Skeletal muscle satellite cell (primary cell): ENCODE measurements around the gene CHP1.
A peak's percentile ranks its signal among the peaks of the same experiment; 100 is the strongest.
"Not testable (repeated sequence)": the region's sequence is repeated elsewhere in the genome, so short reads cannot be mapped to it uniquely, and the experiment has no call there.

ENCODE experiments used
- H3K27me3 ChIP-seq: 2 replicates; pipeline ENCODE4 v1.7.0; 2013; ENCODE audit warnings: low read length; ENCODE audit not compliant: control insufficient read depth, insufficient read depth
- H3K36me3 ChIP-seq: 2 replicates; pipeline ENCODE4 v1.7.0; 2013; ENCODE audit warnings: mild to moderate bottlenecking, control low read depth, low read length; ENCODE audit not compliant: insufficient read depth
- H3K4me1 ChIP-seq: 2 replicates; pipeline ENCODE4 v1.7.0; 2013; ENCODE audit warnings: low read length; ENCODE audit not compliant: control insufficient read depth, insufficient read depth
- H3K4me2 ChIP-seq: 2 replicates; pipeline ENCODE4 v1.7.0; 2013; ENCODE audit warnings: mild to moderate bottlenecking, low read length
- H3K4me3 ChIP-seq: 2 replicates; pipeline ENCODE4 v1.7.0; 2013; ENCODE audit warnings: low read length
- H3K9ac ChIP-seq: 2 replicates; pipeline ENCODE4 v1.7.0; 2013; ENCODE audit warnings: mild to moderate bottlenecking, low read depth, low read length, moderate library complexity
- H3K9me3 ChIP-seq: replicated peaks from 2 replicates; pipeline ENCODE4 v1.7.0; 2013; ENCODE audit warnings: mild to moderate bottlenecking, control low read depth, low read length

The CHP1 gene

DNA sequence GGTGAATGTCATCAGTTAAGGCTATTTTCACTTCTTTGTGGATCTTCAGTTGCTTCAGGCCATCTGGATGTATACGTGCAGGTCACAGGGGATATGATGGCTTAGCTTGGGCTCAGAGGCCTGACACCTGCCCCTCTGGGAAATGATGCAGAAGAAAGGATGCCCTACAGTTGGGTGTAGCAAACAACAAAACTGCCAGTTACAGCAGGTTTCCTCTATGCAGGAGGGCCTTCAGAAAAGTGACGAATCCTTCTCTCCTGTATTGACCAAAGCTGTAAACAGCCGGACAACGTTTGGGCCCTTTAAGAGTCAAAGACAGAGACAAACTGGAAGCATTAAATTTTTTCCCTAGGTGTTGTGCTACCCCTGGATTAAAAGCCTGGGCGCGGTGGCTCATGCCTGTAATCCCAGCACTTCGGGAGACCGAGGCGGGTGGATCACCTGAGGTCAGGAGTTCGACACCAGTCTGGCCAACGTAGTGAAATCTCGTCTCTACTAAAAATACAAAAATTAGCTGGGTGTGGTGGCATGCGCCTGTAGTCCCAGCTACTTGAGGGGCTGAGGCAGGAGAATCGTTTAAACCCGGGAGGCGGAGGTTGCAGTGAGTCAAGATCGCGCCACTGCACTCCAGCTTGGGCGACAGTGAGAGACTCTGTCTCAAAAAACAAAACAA is 52.0 kb downstream of the CHP1 start:
- not testable (repeated sequence) for H3K9me3 ChIP-seq, H3K27me3 ChIP-seq
- Histone ChIP-seq H3K36me3 (peaks cover 31% of the 10 kb centered on the region), H3K4me1 (peaks cover 25% of the 10 kb centered on the region), H3K4me2 (peak overlapping the region; percentile 67), H3K9ac (peak overlapping the region; percentile 63), H3K4me3 (peak overlapping the region; percentile 92)

DNA sequence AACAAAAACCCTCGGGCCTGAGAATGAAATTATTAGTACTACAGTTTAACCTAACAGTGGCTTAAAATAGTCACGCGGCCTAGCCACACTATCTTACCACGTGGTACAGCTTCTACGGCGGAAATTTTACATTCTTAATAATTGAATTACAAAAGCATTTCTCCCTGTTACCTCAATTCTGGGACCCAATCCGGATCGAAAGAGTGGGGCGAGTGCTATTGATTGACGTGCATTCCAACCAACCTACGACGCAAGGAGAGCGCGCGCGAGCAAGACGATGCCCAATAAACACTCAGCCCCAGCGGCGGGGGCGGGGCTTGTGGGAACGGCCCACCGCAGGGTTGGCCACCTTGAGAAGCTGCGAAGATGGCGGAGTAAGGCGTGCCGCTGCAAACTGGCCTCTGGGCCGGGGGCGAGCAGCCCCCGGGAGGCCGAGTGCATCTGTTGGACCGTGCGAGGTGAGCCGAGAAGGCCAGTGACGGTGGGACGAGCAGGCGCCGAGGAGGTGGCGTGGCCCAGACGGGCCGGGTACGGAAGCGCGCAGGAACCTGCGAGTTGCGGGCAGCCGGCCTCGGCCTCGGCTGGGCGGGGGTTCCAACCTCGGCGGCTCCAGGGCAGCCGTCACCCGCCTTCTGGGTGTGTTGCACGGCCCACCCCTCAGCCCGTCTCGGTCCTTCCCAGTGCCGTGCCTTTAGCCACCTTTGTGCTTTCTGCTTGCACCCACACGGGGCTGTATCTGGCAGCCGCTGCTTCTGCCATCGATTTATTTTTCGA is 52.8 kb downstream of the CHP1 start:
- Histone ChIP-seq H3K9ac (peak overlapping the region; percentile 90), H3K27me3 (no peaks in the 10 kb centered on the region), H3K4me1 (peaks cover 25% of the 10 kb centered on the region), H3K36me3 (peaks cover 38% of the 10 kb centered on the region), H3K4me3 (peak overlapping the region; percentile 92), H3K9me3 (no peaks in the 10 kb centered on the region), H3K4me2 (peak overlapping the region; percentile 84)

DNA sequence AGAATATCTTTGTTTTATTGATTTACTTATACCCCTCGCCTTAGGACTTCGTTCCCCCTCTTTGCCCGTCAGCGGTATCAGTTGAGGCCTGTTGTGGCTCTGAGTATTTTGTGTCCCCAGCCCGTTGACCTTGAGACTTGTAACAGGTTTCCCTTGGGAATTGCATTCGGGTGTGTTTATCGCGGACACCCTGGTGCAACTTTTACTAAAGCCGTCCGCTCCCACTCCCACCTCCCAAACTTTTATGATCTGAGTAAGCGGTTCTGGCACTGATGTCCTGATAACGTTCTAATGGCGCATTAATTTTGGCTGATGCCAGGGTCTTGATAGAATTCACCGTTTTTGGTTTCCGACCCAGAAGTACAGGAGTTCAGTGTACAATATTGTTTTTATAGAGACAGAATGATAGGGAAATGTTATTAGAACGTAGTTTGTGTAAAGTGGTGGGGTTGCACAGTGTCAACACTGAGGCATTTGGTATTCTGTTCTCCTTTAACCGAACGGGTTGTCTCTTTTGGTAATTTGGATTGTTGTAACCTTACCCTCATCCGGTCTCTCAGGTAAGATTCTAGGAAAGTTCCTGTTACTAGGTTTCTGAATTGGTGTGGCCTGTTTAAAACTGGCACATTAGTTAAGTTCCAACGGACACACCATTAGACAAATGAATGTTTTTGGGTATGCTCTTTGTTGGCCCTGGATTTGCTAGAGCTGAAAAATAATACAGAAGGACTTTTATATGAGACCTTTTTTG is 53.5 kb downstream of the CHP1 start:
- Histone ChIP-seq H3K27me3 (no peaks in the 10 kb centered on the region), H3K4me2 (peak overlapping the region; percentile 84), H3K9me3 (no peaks in the 10 kb centered on the region), H3K4me1 (peaks cover 25% of the 10 kb centered on the region), H3K36me3 (peaks cover 38% of the 10 kb centered on the region), H3K9ac (peak overlapping the region; percentile 90), H3K4me3 (peak overlapping the region; percentile 92)

DNA sequence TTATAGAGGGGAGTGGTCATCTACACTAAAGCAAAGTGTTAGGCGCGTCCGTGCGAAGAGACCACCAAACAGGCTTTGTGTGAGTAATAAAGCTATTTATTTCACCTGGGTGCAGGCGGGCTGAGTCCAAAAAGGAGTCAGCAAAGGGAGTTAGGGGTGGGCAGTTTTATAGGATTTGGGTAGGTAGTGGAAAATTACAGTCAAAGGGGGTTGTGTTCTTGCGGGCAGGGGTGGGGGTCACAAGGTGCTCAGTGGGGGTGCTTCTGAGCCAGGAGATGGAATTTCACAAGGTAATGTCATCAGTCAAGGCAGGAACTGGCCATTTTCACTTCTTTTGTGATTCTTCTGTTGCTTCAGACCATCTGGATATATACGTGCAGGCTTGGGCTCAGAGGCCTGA is 54.2 kb downstream of the CHP1 start:
- Histone ChIP-seq H3K9ac (peak overlapping the region; percentile 90), H3K9me3 (no peaks in the 10 kb centered on the region), H3K36me3 (peaks cover 33% of the 10 kb centered on the region), H3K4me2 (peak overlapping the region; percentile 84), H3K27me3 (no peaks in the 10 kb centered on the region), H3K4me1 (peaks cover 25% of the 10 kb centered on the region), H3K4me3 (peak overlapping the region; percentile 92)

DNA sequence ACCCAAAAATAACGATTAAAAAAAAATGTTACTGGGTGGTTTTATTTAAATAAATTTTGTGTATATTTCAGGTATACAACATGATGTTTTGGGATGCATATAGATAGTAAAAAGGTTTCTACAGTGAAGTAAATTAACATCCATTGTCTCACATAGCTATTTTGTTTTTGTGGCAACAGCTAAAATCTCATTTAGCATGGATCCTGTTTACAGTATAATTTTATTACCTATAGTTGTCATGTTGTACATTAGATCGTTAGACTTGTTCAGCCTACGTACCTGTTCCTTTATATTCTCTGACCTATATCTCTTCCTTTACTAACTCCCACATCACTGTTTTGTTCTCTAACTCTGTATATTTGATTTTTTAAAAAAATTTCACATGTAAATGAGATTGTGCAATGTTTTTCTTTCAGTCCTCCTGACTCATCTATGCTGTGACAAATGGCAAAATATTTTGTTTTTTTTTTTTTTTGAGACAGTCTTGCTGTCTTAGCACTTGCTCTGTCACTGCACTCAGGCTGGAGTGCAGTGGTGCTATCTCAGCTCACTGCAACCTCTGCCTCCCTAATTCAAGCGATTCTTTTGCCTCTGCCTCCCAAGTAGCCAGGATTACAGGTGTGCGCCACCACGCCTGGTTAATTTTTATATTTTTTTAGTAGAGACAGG is 55.7 kb downstream of the CHP1 start:
- H3K4me2 ChIP-seq: no peak overlapping the region
- H3K9me3 ChIP-seq: no peaks in the 10 kb centered on the region
- H3K4me1 ChIP-seq: peaks cover 15% of the 10 kb centered on the region
- no peak overlapping the region for H3K4me3 ChIP-seq
- peaks cover 33% of the 10 kb centered on the region for H3K36me3 ChIP-seq
- no peak overlapping the region for H3K9ac ChIP-seq
- no peaks in the 10 kb centered on the region for H3K27me3 ChIP-seq

DNA sequence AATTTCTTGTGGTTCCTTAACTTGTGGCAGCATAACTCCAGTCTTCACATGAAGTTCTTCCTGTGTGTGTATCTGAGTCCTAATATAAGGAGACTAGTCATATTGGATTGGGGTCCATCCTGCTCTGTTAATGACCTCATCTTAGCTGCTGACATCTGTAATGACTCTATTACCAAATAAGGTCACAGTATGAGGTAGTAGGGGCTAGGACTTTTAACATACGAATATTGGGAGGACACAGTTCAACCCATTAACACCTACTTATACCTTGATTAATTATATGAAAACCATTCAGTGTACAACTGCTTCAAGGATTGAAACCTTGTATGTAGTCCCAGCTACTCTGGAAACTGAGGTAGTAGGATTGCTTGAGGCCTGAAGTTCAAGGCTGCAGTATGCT is 57.4 kb downstream of the CHP1 start:
- H3K4me3 ChIP-seq: no peak overlapping the region
- no peak overlapping the region for H3K4me2 ChIP-seq
- no peaks in the 10 kb centered on the region for H3K9me3 ChIP-seq
- peaks cover 7% of the 10 kb centered on the region for H3K4me1 ChIP-seq
- H3K9ac ChIP-seq: no peak overlapping the region
- H3K36me3 ChIP-seq: peaks cover 33% of the 10 kb centered on the region
- no peaks in the 10 kb centered on the region for H3K27me3 ChIP-seq

DNA sequence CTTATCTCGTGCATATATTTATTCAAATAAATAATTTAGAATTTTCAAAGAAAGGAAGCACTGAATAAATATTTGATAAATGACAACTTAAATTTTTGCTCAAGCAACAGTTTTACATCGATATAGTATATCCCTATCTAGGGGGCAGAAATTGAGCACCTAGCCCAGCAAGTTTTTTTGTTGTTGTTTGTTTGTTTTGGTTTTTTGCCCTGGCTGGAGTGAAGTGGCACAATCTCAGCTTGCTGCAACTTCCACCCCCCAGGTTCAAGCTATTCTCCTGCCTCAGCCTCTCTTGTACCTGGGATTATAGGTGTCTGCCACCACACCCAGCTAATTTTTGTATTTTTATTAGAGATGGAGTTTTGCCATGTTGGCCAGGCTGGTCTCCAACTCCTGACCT is 58.9 kb downstream of the CHP1 start:
- no peak overlapping the region for H3K4me3 ChIP-seq
- no peaks in the 10 kb centered on the region for H3K9me3 ChIP-seq
- peaks cover 37% of the 10 kb centered on the region for H3K36me3 ChIP-seq
- no peak overlapping the region for H3K4me2 ChIP-seq
- H3K9ac ChIP-seq: no peak overlapping the region
- peaks cover 6% of the 10 kb centered on the region for H3K4me1 ChIP-seq
- H3K27me3 ChIP-seq: no peaks in the 10 kb centered on the region

DNA sequence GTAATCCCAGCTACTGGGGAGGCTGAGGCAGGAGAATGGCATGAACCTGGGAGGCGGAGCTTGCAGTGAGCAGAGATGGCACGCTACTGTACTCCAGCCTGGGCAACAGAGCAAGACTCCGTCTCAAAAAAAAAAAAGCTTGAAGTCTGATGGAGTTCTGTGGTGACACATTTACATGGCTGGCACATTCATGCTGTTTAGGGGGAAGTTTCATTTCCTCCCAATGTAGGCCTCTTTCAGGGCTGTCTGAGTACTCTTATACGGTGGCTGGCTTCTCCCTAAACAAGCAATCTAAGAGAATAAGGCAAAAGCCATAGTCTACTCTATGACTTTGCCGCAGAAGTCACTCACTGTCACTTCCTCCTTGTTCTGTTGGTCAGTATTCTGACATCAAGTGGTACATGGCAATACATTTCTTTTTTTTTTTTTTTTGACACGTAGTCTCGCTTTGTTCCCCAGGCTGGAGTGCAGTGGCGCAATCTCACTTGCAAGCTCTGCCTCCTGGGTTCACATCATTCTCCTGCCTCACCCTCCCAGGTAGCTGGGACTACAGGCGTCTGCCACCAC is 60.1 kb downstream of the CHP1 start:
- Histone ChIP-seq H3K4me3 (no peak overlapping the region), H3K4me2 (no peak overlapping the region), H3K9ac (no peak overlapping the region), H3K36me3 (peaks cover 32% of the 10 kb centered on the region), H3K4me1 (peaks cover 6% of the 10 kb centered on the region), H3K9me3 (no peaks in the 10 kb centered on the region), H3K27me3 (no peaks in the 10 kb centered on the region)

DNA sequence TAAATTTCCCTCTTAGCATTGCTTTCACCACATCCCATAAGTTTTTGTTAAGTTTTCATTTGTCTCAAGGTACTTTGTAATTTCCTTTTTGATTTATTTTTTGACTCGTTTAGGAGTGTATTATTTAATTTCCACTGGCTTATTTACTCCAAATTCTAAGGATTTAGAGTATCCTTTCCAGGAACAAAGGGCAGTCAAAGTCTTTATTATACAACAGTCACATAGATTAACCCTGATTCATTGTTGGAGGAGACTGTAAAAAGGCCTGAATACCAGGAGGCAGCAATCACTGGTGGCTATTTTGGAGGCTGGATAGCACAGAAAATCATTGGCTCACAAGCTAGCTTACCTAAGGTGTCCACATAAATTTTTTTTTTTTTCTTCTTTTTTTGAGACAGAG is 61.5 kb downstream of the CHP1 start:
- Histone ChIP-seq H3K9ac (no peak overlapping the region), H3K36me3 (peaks cover 22% of the 10 kb centered on the region), H3K4me1 (no peaks in the 10 kb centered on the region), H3K4me2 (no peak overlapping the region), H3K9me3 (no peaks in the 10 kb centered on the region), H3K27me3 (no peaks in the 10 kb centered on the region), H3K4me3 (no peak overlapping the region)

DNA sequence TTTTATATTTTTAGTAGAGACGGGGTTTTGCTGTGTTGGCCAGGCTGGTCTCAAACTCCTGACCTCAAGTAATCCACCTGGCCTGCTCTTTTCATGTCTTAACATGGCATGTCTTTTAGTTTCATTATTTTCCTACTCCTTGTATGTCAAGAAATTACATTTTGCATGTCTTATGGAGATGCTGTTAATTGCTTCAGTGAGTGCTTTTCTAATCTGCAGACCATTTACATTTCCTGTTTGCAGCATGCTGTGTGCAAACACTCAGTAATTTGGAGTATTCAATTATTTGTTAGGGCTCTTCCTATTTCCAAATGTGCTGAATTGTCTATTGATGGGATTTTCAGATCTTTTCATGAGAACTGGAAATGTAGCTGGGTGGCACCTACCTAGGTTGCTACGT is 70.1 kb downstream of the CHP1 start:
- not testable (repeated sequence) for H3K4me1 ChIP-seq, H3K27me3 ChIP-seq, H3K9ac ChIP-seq, H3K4me3 ChIP-seq, H3K4me2 ChIP-seq, H3K9me3 ChIP-seq
- H3K36me3 ChIP-seq: peaks cover 15% of the 10 kb centered on the region

DNA sequence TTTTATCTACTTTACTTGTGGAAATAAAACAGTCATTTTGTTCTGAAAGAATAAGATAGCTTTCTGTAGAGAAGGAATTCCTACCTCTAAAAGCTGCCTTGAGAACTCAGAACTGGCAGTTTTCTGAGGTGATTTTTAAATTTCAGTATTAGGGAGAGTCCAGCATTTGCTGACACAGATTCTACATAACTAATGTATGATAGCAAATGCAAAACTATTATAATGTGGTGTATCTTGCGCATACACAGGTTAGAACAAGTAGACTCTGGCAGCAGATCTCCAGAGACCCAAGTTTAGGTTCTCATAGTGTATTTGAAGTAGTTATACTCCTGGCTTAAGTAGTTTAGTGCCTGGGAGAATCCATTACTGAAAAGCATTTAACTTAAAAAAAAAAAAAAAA is 70.5 kb downstream of the CHP1 start:
- H3K27me3 ChIP-seq: no peaks in the 10 kb centered on the region
- H3K4me3 ChIP-seq: no peak overlapping the region
- no peaks in the 10 kb centered on the region for H3K9me3 ChIP-seq
- no peak overlapping the region for H3K9ac ChIP-seq
- H3K36me3 ChIP-seq: peaks cover 15% of the 10 kb centered on the region
- H3K4me1 ChIP-seq: no peaks in the 10 kb centered on the region
- H3K4me2 ChIP-seq: no peak overlapping the region
